Tibial nerve (tissue), 4 donors: ENCODE data around the gene MAMLD1. TPM values are rescaled to one million over a fixed set of nuclear protein-coding genes. Genes with fewer than 3 reads are reported as not detected.
"Not testable (repeated sequence)": the region's sequence is repeated elsewhere in the genome, so short reads cannot be mapped to it uniquely, and the experiment has no call there.

Source experiments
- DNase-seq, 2 donors: peaks; one replicate each; pipeline ENCODE4 v3.0.0-alpha.2; 2019; ENCODE audit warnings: low spot score in 2 of 2
- H3K27ac ChIP-seq, 4 donors: fragments of 200-600 bp; sonication (generic) in 3 of 4; one replicate each; pipeline ENCODE4 v1.5.1; 2017 to 2019; ENCODE audit warnings: mild to moderate bottlenecking in 1 of 4
- H3K27me3 ChIP-seq, 2 donors: fragments of 200-600 bp; sonication (generic) in 1 of 2; one replicate each; pipeline versions ENCODE4 v1.5.1 to v1.6.0; 2017 to 2019
- H3K36me3 ChIP-seq, 3 donors: fragments of 200-600 bp; sonication (generic); one replicate each; pipeline ENCODE4 v1.5.1; 2018 to 2019
- H3K4me1 ChIP-seq, 4 donors: fragments of 200-600 bp; sonication (generic) in 3 of 4; one replicate each; pipeline ENCODE4 v1.5.1; 2017 to 2019
- H3K4me3 ChIP-seq, 4 donors: fragments of 200-600 bp; sonication (generic) in 3 of 4; one replicate each; pipeline ENCODE4 v1.5.1; 2017 to 2019; ENCODE audit warnings: mild to moderate bottlenecking in 1 of 4, moderate library complexity in 1 of 4
- H3K9me3 ChIP-seq, 4 donors: fragments of 200-600 bp; sonication (generic) in 3 of 4; one replicate each; pipeline ENCODE4 v1.5.1; 2017 to 2019
- CTCF ChIP-seq, 5 experiments: fragments of 200-600 bp in 3 of 5; fragments of 450-650 bp in 2 of 5; sonication (generic) in 3 of 5; IDR thresholded peaks; one replicate each; pipeline ENCODE4 v1.5.1; 2016 to 2019; ENCODE audit warnings: antibody characterized with exemption in 5 of 5, mild to moderate bottlenecking in 3 of 5, moderate library complexity in 2 of 5
- EP300 ChIP-seq, 2 donors: sonication (generic); formaldehyde crosslinking; IDR thresholded peaks; one replicate each; pipeline ENCODE4 v1.6.1; 2017; ENCODE audit warnings: antibody characterized with exemption in 2 of 2, mild to moderate bottlenecking in 1 of 2
- POLR2A ChIP-seq, 2 donors: fragments of 450-650 bp; IDR thresholded peaks; one replicate each; pipeline ENCODE4 v1.6.1; 2017; ENCODE audit warnings: antibody characterized with exemption in 2 of 2, mild to moderate bottlenecking in 2 of 2, moderate library complexity in 2 of 2
- WGBS, 2 donors: methylation state at CpG; one replicate each; pipeline ENCODE4 v1.1.5; 2018; 5-methylcytosine and 5-hydroxymethylcytosine counted together
- total RNA-seq, 4 donors: library from RNA; depleted of rRNA; stranded (reverse); fragments of >200 nt; gene quantifications; one replicate each; pipeline ENCODE4 v1.1.0, GENCODE V29; 2016

The MAMLD1 gene
- total RNA-seq, 4 donors from 2014 or later: 8.2 to 16.2 (median 9.2) TPM

- no peaks in the 10 kb centered on the region for H3K36me3 ChIP-seq
- DNase-seq: no peak
- no peak overlapping the region for H3K4me3 ChIP-seq
- TF ChIP-seq CTCF (IDR thresholded peaks at IDR 0.05) (no peak), POLR2A (IDR thresholded peaks at IDR 0.05) (no peak), EP300 (IDR thresholded peaks at IDR 0.05) (no peak)
- WGBS, 2 donors: 89 to 100% methylated on average over 7 to 8 of the region's 8 CpGs
- H3K4me1 ChIP-seq: no peaks in the 10 kb centered on the region
- H3K27me3 ChIP-seq: no peaks in the 10 kb centered on the region
- no peak overlapping the region for H3K27ac ChIP-seq
- no peaks in the 10 kb centered on the region for H3K9me3 ChIP-seq
These were observed 24.5 kb upstream of the MAMLD1 start for GRCh38 chrX:150338615-150339014.

DNA sequence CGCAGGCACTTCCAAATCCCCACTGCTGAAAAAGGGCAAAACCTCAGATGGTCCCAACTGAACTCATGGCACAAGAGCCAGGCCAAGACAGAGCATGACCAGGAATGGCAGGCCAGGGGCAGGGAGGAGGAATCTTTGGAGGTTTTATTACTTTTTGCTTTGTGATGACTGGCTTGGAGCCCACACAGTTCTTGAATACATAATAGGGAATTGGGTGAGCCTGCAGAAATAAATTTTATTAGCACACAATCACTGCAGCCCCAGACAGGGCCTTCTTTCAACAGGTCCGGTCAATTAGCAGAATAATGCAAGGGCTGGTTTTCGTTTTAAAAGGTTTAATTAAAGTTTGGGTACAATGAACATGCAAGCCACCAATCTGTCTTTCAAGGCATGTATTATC lies 23.4 kb upstream of the MAMLD1 start:
- Histone ChIP-seq H3K27me3 (no peaks in the 10 kb centered on the region), H3K36me3 (no peaks in the 10 kb centered on the region), H3K9me3 (no peaks in the 10 kb centered on the region), H3K4me3 (no peak overlapping the region), H3K4me1 (no peaks in the 10 kb centered on the region), H3K27ac (no peak overlapping the region)
- DNase-seq: no peak
- TF ChIP-seq EP300 (IDR thresholded peaks at IDR 0.05) (no peak), CTCF (IDR thresholded peaks at IDR 0.05) (no peak), POLR2A (IDR thresholded peaks at IDR 0.05) (no peak)
- 71 to 78% methylated on average over 3 of the region's 3 CpGs for WGBS, 2 donors

GRCh38 chrX:150340326-150340725 lies 22.8 kb upstream of the MAMLD1 start:
- not testable (repeated sequence) for H3K9me3 ChIP-seq, H3K27ac ChIP-seq, H3K36me3 ChIP-seq, DNase-seq, H3K4me3 ChIP-seq, H3K27me3 ChIP-seq, H3K4me1 ChIP-seq
- WGBS, 2 donors: 60% methylated on average over 3 of the region's 3 CpGs; no CpG with 5 or more reads in 1 of the 2 donors

DNA sequence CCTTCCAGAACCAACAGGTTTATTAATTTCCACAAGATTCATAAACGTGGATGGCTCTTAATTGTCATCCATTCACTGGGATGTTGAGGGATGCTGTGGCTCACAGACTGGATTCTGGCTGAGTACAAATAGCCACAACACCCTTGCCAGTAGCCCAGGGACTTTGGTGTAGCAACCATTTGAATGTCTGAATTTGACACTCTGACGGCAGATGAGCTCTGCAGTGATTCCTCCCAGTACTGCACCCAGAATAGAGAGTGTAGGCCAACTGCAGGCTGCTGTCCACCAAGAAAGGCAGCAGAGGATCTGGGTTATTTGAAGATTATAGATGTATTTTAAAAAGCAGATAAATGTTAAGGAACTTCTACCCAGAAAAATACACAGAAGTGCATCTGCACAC lies 15.6 kb upstream of the MAMLD1 start:
- Histone ChIP-seq H3K4me3 (no peak overlapping the region), H3K9me3 (no peaks in the 10 kb centered on the region), H3K4me1 (no peaks in the 10 kb centered on the region), H3K27ac (no peak overlapping the region), H3K36me3 (no peaks in the 10 kb centered on the region), H3K27me3 (no peaks in the 10 kb centered on the region)
- DNase-seq: no peak
- TF ChIP-seq CTCF (IDR thresholded peaks at IDR 0.05) (no peak), EP300 (IDR thresholded peaks at IDR 0.05) (no peak), POLR2A (IDR thresholded peaks at IDR 0.05) (no peak)
- 71 to 81% methylated on average over 2 of the region's 2 CpGs for WGBS, 2 donors

GRCh38 chrX:150348365-150348764 lies 14.8 kb upstream of the MAMLD1 start:
- no peaks in the 10 kb centered on the region for H3K27me3 ChIP-seq
- no peak overlapping the region for H3K27ac ChIP-seq
- 36 to 48% methylated on average over 4 of the region's 4 CpGs for WGBS, 2 donors
- no peak for DNase-seq
- H3K4me3 ChIP-seq: no peak overlapping the region
- H3K36me3 ChIP-seq: no peaks in the 10 kb centered on the region
- TF ChIP-seq CTCF (IDR thresholded peaks at IDR 0.05) (no peak), EP300 (IDR thresholded peaks at IDR 0.05) (no peak), POLR2A (IDR thresholded peaks at IDR 0.05) (no peak)
- no peaks in the 10 kb centered on the region for H3K4me1 ChIP-seq
- H3K9me3 ChIP-seq: no peaks in the 10 kb centered on the region

DNA sequence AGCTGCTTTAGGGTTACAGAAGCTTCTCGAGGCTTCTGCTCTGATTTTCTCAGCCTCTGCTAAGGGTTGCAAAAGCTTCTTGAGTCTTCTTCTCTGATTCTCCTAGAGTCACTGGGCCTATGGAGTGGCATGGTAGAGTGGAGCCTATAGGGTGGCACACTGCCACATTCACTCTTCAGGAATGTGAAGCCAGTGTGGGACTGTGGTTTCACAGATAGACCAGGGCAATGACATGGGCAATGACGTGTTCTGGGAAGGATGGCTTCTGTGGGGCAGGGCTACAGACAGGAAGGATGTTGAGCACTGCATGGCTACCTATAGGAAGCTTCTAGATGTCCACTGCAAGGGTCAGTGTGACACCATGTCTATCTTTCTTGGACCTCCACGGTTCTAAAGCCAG lies 11.0 kb upstream of the MAMLD1 start:
- TF ChIP-seq POLR2A (IDR thresholded peaks at IDR 0.05) (no peak), EP300 (IDR thresholded peaks at IDR 0.05) (no peak), CTCF (IDR thresholded peaks at IDR 0.05) (no peak)
- no peak for DNase-seq
- Histone ChIP-seq H3K4me1 (no peaks in the 10 kb centered on the region), H3K4me3 (no peak overlapping the region), H3K9me3 (no peaks in the 10 kb centered on the region), H3K36me3 (no peaks in the 10 kb centered on the region), H3K27ac (no peak overlapping the region), H3K27me3 (no peaks in the 10 kb centered on the region)
- 68 to 88% methylated on average over 1 to 3 of the region's 3 CpGs for whole genome bisulfite sequencing, 2 donors
